Germinal center (tissue), 1 donor: ENCODE results near the gene ADGRG1.

Experiments
- DNase-seq: peaks from one replicate; pipeline ENCODE4 v3.0.0; 2012; ENCODE audit warnings: mixed read lengths, low spot score

ADGRG1 gene

GRCh38 chr16:57620335-57621231, 7.8 kb upstream of the ADGRG1 start:
- DNase-seq, result no peak

GRCh38 chr16:57621521-57622271, 6.7 kb upstream of the ADGRG1 start:
- DNase-seq, result no peak

- no peak for DNase-seq
Observed at GRCh38 chr16:57622361-57623250, 5.8 kb upstream of the ADGRG1 start.

GRCh38 chr16:57623251-57624043, 5.0 kb upstream of the ADGRG1 start:
- no peak for DNase-seq

- DNase-seq, result no peak
Observed at GRCh38 chr16:57624044-57624688, 4.3 kb upstream of the ADGRG1 start.

GRCh38 chr16:57624806-57625500, 3.5 kb upstream of the ADGRG1 start:
- DNase-seq, result no peak

GRCh38 chr16:57626420-57627170, 1.8 kb upstream of the ADGRG1 start:
- DNase-seq, result no peak

GRCh38 chr16:57627184-57627871, 1.1 kb upstream of the ADGRG1 start:
- no peak for DNase-seq

GRCh38 chr16:57628783-57629293, 408 bp downstream of the ADGRG1 start:
- no peak for DNase-seq

GRCh38 chr16:57629516-57630406, 1.3 kb downstream of the ADGRG1 start:
- no peak for DNase-seq

GRCh38 chr16:57630407-57630797, 2.0 kb downstream of the ADGRG1 start:
- no peak for DNase-seq

- DNase-seq, result no peak
Observed at GRCh38 chr16:57630931-57631845, 2.8 kb downstream of the ADGRG1 start.

GRCh38 chr16:57632568-57632967, 4.1 kb downstream of the ADGRG1 start:
- DNase-seq, result no peak

- DNase-seq, result no peak
Observed at GRCh38 chr16:57633383-57634064, 5.1 kb downstream of the ADGRG1 start.

GRCh38 chr16:57634171-57634570, 5.7 kb downstream of the ADGRG1 start:
- DNase-seq, result no peak
